HEK293T (cell line): ENCODE results near the gene CDH4.

ENCODE experiments used
- ARNT ChIP-seq: fragments of 450-650 bp; IDR thresholded peaks from 2 replicates; pipeline ENCODE4 v1.6.1; 2017; ENCODE audit warnings: mild to moderate bottlenecking
- BHLHE40 ChIP-seq: fragments of 450-650 bp; IDR thresholded peaks from 2 replicates; pipeline ENCODE4 v1.6.1; 2016; ENCODE audit warnings: mild to moderate bottlenecking, moderate library complexity, borderline replicate concordance
- ELF4 ChIP-seq: fragments of 450-650 bp; IDR thresholded peaks from 2 replicates; pipeline ENCODE4 v1.6.1; 2017; ENCODE audit warnings: antibody characterized with exemption
- FOXK2 ChIP-seq: fragments of 450-650 bp; IDR thresholded peaks from 2 replicates; pipeline ENCODE4 v1.6.1; 2016; ENCODE audit warnings: mild to moderate bottlenecking
- FOXM1 ChIP-seq: fragments of 450-650 bp; IDR thresholded peaks from 2 replicates; pipeline ENCODE4 v1.6.1; 2017; ENCODE audit warnings: mild to moderate bottlenecking, borderline replicate concordance
- HDGF ChIP-seq: fragments of 450-650 bp; IDR thresholded peaks from 2 replicates; pipeline ENCODE4 v1.6.1; 2017; ENCODE audit warnings: antibody characterized with exemption, borderline replicate concordance
- L3MBTL2 ChIP-seq: fragments of 450-650 bp; conservative IDR thresholded peaks from 2 replicates; pipeline ENCODE4 v1.6.1; 2016; ENCODE audit warnings: mild to moderate bottlenecking
- LEF1 ChIP-seq: fragments of 450-650 bp; IDR thresholded peaks from 2 replicates; pipeline ENCODE4 v1.6.1; 2017; ENCODE audit warnings: mild to moderate bottlenecking, borderline replicate concordance
- NFRKB ChIP-seq: fragments of 450-650 bp; IDR thresholded peaks from 2 replicates; pipeline ENCODE4 v1.6.1; 2016; ENCODE audit warnings: mild to moderate bottlenecking, moderate library complexity
- PKNOX1 ChIP-seq: fragments of 450-650 bp; IDR thresholded peaks from 2 replicates; pipeline ENCODE4 v1.6.1; 2016
- SP1 ChIP-seq: fragments of 450-650 bp; IDR thresholded peaks from 2 replicates; pipeline ENCODE4 v1.6.1; 2017
- SUZ12 ChIP-seq: fragments of 450-650 bp; IDR thresholded peaks from 2 replicates; pipeline ENCODE4 v1.6.1; 2016; ENCODE audit warnings: mild to moderate bottlenecking
- TARDBP ChIP-seq: fragments of 450-650 bp; IDR thresholded peaks from 2 replicates; pipeline ENCODE4 v1.6.1; 2016
- ZNF384 ChIP-seq: fragments of 450-650 bp; IDR thresholded peaks from 2 replicates; pipeline ENCODE4 v1.6.1; 2016

- TF ChIP-seq HDGF (no peak), SUZ12 (no peak), ARNT (no peak), BHLHE40 (no peak), SP1 (no peak), PKNOX1 (no peak), ELF4 (no peak), TARDBP (no peak), ZNF384 (no peak), FOXK2 (no peak), LEF1 (no peak), L3MBTL2 (no peak), FOXM1 (no peak), NFRKB (no peak)
These were observed 533.4 kb downstream of the CDH4 start for GRCh38 chr20:61785567-61785816.
